GM19023 (cell line): ENCODE measurements around the gene SMYD5.
"Not testable (repeated sequence)": the region's sequence is repeated elsewhere in the genome, so short reads cannot be mapped to it uniquely, and the experiment has no call there.

Experiments
- ATAC-seq: cut with Tn5 transposase; IDR thresholded peaks from one replicate; pipeline ENCODE4 v1.9.1; 2021; ENCODE audit warnings: mild to moderate bottlenecking, moderate library complexity; ENCODE audit not compliant: unreplicated experiment

Gene SMYD5

GRCh38 chr2:73258186-73258912 is 44.3 kb downstream of the SMYD5 start:
- ATAC-seq, result no peak

GRCh38 chr2:73258913-73259215 is 44.8 kb downstream of the SMYD5 start:
- no peak for ATAC-seq

- ATAC-seq, result no peak
These were observed 45.2 kb downstream of the SMYD5 start for GRCh38 chr2:73259276-73259675.

- no peak for ATAC-seq
These were observed 45.8 kb downstream of the SMYD5 start for GRCh38 chr2:73259704-73260337.

- no peak for ATAC-seq
These were observed 46.4 kb downstream of the SMYD5 start for GRCh38 chr2:73260338-73260984.

GRCh38 chr2:73262108-73262651 is 48.1 kb downstream of the SMYD5 start:
- no peak for ATAC-seq

- not testable (repeated sequence) for ATAC-seq
These were observed 48.8 kb downstream of the SMYD5 start for GRCh38 chr2:73262691-73263429.

- ATAC-seq, result no peak
These were observed 49.7 kb downstream of the SMYD5 start for GRCh38 chr2:73263540-73264331.

GRCh38 chr2:73264332-73264606 is 50.2 kb downstream of the SMYD5 start:
- ATAC-seq, result no peak

GRCh38 chr2:73264783-73265182 is 50.7 kb downstream of the SMYD5 start:
- ATAC-seq, result no peak

- no peak for ATAC-seq
These were observed 51.4 kb downstream of the SMYD5 start for GRCh38 chr2:73265298-73266060.

GRCh38 chr2:73266061-73266901 is 52.2 kb downstream of the SMYD5 start:
- no peak for ATAC-seq

GRCh38 chr2:73267008-73267407 is 53.0 kb downstream of the SMYD5 start:
- no peak for ATAC-seq

- ATAC-seq, result no peak
These were observed 54.4 kb downstream of the SMYD5 start for GRCh38 chr2:73268366-73268829.

GRCh38 chr2:73268830-73269685 is 55.0 kb downstream of the SMYD5 start:
- ATAC-seq, result peak; percentile 84

GRCh38 chr2:73269686-73270465 is 55.8 kb downstream of the SMYD5 start:
- ATAC-seq, result no peak

GRCh38 chr2:73272270-73272669 is 58.2 kb downstream of the SMYD5 start:
- ATAC-seq, result no peak
